Karpas-422 (cell line): Measurements from ENCODE around the gene MAGIX. TPM values are rescaled to one million over a fixed set of nuclear protein-coding genes. Genes with fewer than 3 reads are reported as not detected.
A peak's percentile ranks its signal among the peaks of the same experiment; 100 is the strongest.

Experiments
- DNase-seq: peaks from one replicate; pipeline ENCODE4 v3.0.0-alpha.2; 2015
- H2AFZ ChIP-seq: fragments of 200-600 bp; sonication (generic); 2 replicates; pipeline ENCODE4 v1.6.1; 2014; ENCODE audit warnings: antibody characterized with exemption, low read length, mixed read lengths
- H3K27ac ChIP-seq: fragments of 200-600 bp; sonication (generic); 2 replicates; pipeline ENCODE4 v1.5.1; 2014; ENCODE audit warnings: mild to moderate bottlenecking, low read length, moderate library complexity
- H3K27me3 ChIP-seq: fragments of 200-600 bp; sonication (generic); 2 replicates; pipeline ENCODE4 v1.6.1; 2014; ENCODE audit warnings: low read length, mixed read lengths
- H3K36me3 ChIP-seq: fragments of 200-600 bp; sonication (generic); 2 replicates; pipeline ENCODE4 v1.6.1; 2014; ENCODE audit warnings: low read length, mixed read lengths; ENCODE audit not compliant: insufficient read depth
- H3K4me1 ChIP-seq: fragments of 200-600 bp; sonication (generic); 2 replicates; pipeline ENCODE4 v1.6.1; 2014; ENCODE audit warnings: mild to moderate bottlenecking, low read length, mixed read lengths
- H3K4me2 ChIP-seq: fragments of 200-600 bp; sonication (generic); 2 replicates; pipeline ENCODE4 v1.6.1; 2014; ENCODE audit warnings: low read length, low read depth, mild to moderate bottlenecking; ENCODE audit not compliant: poor library complexity, severe bottlenecking
- H3K4me3 ChIP-seq: fragments of 200-600 bp; sonication (generic); 2 replicates; pipeline ENCODE4 v1.5.1; 2014; ENCODE audit warnings: mild to moderate bottlenecking, antibody characterized with exemption, low read length, mixed read lengths
- H3K79me2 ChIP-seq: fragments of 200-600 bp; sonication (generic); 2 replicates; pipeline ENCODE4 v1.6.1; 2014; ENCODE audit warnings: mild to moderate bottlenecking, low read length, mixed read lengths
- H3K9ac ChIP-seq: fragments of 200-600 bp; sonication (generic); 2 replicates; pipeline ENCODE4 v1.6.0; 2014; ENCODE audit warnings: low read length
- H3K9me2 ChIP-seq: fragments of 200-600 bp; sonication (generic), shearing (Covaris generic); replicated peaks from 2 replicates; pipeline ENCODE4 v1.6.0; 2014; ENCODE audit warnings: mild to moderate bottlenecking, low read length, moderate library complexity; ENCODE audit not compliant: insufficient read depth
- H3K9me3 ChIP-seq: fragments of 300-700, 200-600 bp; sonication (generic); 2 replicates; pipeline ENCODE4 v1.6.1; 2014; ENCODE audit warnings: low read length, mixed read lengths
- H4K20me1 ChIP-seq: fragments of 200-600 bp; sonication (generic); 2 replicates; pipeline ENCODE4 v1.6.1; 2014; ENCODE audit warnings: mild to moderate bottlenecking, antibody characterized with exemption, low read length, low read depth; ENCODE audit not compliant: insufficient read depth
- total RNA-seq: library from RNA; depleted of rRNA; stranded (reverse); fragments of >200 nt; shearing (Covaris generic); gene quantifications from 2 replicates; pipeline ENCODE4 v1.2.3, GENCODE V29; 2014; ENCODE audit warnings: low replicate concordance

MAGIX gene
- total RNA-seq, 1 experiment from 2014 or later = not detected

- peaks cover 21% of the 10 kb centered on the region for H3K4me1 ChIP-seq
- no peak overlapping the region for H3K9ac ChIP-seq
- H3K9me3 ChIP-seq = no peaks in the 10 kb centered on the region
- no peaks in the 10 kb centered on the region for H3K36me3 ChIP-seq
- H3K79me2 ChIP-seq = no peaks in the 10 kb centered on the region
- H2AFZ ChIP-seq = no peak overlapping the region
- peak; percentile 33 for DNase-seq
- H4K20me1 ChIP-seq = no peaks in the 10 kb centered on the region
- H3K4me3 ChIP-seq = no peak overlapping the region
- H3K27ac ChIP-seq = no peak overlapping the region
- no peaks in the 10 kb centered on the region for H3K27me3 ChIP-seq
- H3K4me2 ChIP-seq = no peak overlapping the region
- no peaks in the 10 kb centered on the region for H3K9me2 ChIP-seq
Measured at GRCh38 chrX:49174723-49175122, 12.2 kb downstream of the MAGIX start.

- peaks cover 21% of the 10 kb centered on the region for H3K4me1 ChIP-seq
- H4K20me1 ChIP-seq = no peaks in the 10 kb centered on the region
- DNase-seq = peak; percentile 23
- H2AFZ ChIP-seq = no peak overlapping the region
- no peak overlapping the region for H3K27ac ChIP-seq
- no peak overlapping the region for H3K4me2 ChIP-seq
- H3K27me3 ChIP-seq = no peaks in the 10 kb centered on the region
- H3K9me2 ChIP-seq = no peaks in the 10 kb centered on the region
- H3K36me3 ChIP-seq = 0 out of 2 replicates have a peak, but pooled peaks cover 3% of the 10 kb centered on the region
- no peak overlapping the region for H3K4me3 ChIP-seq
- H3K9me3 ChIP-seq = no peaks in the 10 kb centered on the region
- H3K9ac ChIP-seq = no peak overlapping the region
- H3K79me2 ChIP-seq = no peaks in the 10 kb centered on the region
Measured at GRCh38 chrX:49175435-49176274, 13.1 kb downstream of the MAGIX start.

DNA sequence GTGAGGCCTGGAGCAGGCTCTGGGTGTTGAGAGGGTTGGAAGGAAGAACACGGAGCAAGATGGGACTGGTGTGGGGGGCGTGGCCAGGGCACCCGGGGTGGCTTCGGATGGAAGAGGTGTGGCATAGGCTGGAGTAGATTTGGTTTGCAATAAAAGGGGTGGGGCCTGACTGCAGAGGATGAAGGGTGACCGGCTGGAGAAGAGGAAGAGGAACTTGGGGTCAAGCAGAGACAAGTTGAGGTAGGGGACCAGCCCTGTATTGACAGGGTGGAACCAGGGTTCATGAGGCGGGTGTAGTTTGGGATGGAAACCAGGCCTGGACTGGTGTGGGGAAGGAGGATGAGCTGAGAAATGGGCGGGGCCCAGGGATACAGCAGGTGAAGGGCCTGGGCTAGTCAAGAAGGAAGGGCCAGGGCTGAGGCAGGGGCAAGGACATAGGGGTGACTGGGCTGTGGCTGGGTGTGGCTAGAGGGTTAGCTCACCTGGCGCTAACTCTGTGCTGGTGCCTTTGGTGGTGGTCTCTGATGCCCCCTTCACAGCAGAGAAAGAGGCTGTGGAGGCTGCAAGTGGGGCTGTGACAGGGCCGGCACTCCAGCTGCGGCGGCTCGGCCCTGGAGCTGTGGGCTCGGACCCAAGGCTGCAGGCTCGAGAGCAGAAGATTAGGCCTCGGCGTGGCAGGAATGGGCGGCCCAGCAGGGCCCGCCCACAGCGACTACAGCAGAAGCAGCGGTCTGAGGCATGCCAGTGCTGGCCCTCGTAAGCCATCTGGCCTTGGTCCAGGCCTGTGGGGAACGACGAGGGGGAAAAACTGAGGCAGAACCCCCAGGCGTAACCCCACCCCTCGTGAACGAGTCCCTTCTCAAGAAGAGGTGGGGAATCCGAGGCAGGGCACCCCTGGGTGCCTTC, 14.1 kb downstream of the MAGIX start:
- H4K20me1 ChIP-seq = no peaks in the 10 kb centered on the region
- H3K79me2 ChIP-seq = no peaks in the 10 kb centered on the region
- H3K27me3 ChIP-seq = no peaks in the 10 kb centered on the region
- no peaks in the 10 kb centered on the region for H3K9me2 ChIP-seq
- no peak overlapping the region for H2AFZ ChIP-seq
- no peak overlapping the region for H3K9ac ChIP-seq
- H3K4me2 ChIP-seq = no peak overlapping the region
- 0 out of 2 replicates have a peak, but pooled peaks cover 3% of the 10 kb centered on the region for H3K36me3 ChIP-seq
- H3K4me1 ChIP-seq = peaks cover 18% of the 10 kb centered on the region
- DNase-seq = peak; percentile 73
- H3K27ac ChIP-seq = no peak overlapping the region
- H3K9me3 ChIP-seq = no peaks in the 10 kb centered on the region
- H3K4me3 ChIP-seq = no peak overlapping the region

- Histone ChIP-seq H3K27ac (no peak overlapping the region), H3K27me3 (no peaks in the 10 kb centered on the region), H3K9me3 (no peaks in the 10 kb centered on the region), H3K36me3 (peaks cover 3% of the 10 kb centered on the region; the same call in 1 of the 2 replicates), H3K9ac (no peak overlapping the region), H3K4me1 (peaks cover 13% of the 10 kb centered on the region), H3K79me2 (no peaks in the 10 kb centered on the region), H3K4me2 (no peak overlapping the region), H4K20me1 (no peaks in the 10 kb centered on the region), H3K4me3 (no peak overlapping the region), H2AFZ (no peak overlapping the region), H3K9me2 (no peaks in the 10 kb centered on the region)
- DNase-seq = peak; percentile 51
Measured at GRCh38 chrX:49177338-49177833, 14.8 kb downstream of the MAGIX start.

DNA sequence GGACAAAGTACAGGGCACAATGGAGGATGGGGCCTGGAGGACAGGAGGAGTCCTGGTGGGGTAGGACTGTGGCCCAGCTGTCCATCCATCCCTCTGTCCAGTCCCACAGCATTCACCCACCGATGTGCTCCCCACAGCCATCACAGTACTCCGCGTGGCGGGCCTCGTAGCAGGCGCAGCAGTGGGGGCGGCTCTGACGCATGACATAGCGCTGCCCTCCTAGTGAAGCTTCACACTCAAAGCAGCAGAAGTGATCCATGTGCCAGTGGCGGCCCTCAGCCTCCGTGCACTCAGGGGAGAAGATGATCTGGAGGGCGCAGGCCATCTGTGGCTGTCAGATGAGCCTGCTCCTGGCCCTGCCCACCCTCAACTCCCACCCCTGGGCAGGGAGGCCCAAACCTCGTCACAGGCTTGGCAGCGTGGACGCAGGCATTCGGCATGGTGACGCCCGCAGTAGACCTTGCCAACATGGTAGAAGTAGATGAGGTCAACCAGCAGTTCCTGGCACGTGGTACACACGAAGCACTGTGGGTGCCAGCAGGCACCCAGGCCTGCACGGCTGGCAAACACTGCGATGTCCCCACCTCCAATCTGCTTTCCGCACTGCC, 15.4 kb downstream of the MAGIX start:
- H3K36me3 ChIP-seq = peaks cover 4% of the 10 kb centered on the region; the same call in 1 of the 2 replicates
- H3K9ac ChIP-seq = no peak overlapping the region
- no peaks in the 10 kb centered on the region for H3K9me3 ChIP-seq
- no peak overlapping the region for H3K4me2 ChIP-seq
- H3K27ac ChIP-seq = no peak overlapping the region
- H3K79me2 ChIP-seq = no peaks in the 10 kb centered on the region
- peaks cover 9% of the 10 kb centered on the region for H3K4me1 ChIP-seq
- H3K9me2 ChIP-seq = no peaks in the 10 kb centered on the region
- no peak overlapping the region for H2AFZ ChIP-seq
- peak; percentile 35 for DNase-seq
- H4K20me1 ChIP-seq = no peaks in the 10 kb centered on the region
- H3K4me3 ChIP-seq = no peak overlapping the region
- no peaks in the 10 kb centered on the region for H3K27me3 ChIP-seq

DNA sequence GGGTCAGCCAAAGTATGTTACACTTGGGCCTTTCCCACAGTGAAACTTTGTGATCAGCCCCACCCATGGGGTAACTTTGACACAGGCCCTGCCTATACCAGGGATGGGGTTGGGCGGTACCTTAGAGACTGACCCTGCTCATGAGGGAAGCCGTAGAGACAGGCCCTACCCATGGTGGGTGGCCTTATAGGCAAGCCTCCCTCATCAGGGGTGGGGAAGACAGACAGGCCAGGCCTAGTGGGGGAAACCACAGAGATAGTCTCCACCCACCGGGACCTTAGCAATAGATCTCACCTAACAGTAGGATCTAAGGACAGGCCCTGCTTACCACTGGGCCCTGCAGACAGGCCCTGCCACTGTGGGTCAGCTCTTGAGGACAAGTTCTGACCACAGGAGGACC, 16.0 kb downstream of the MAGIX start:
- Histone ChIP-seq H3K27me3 (no peaks in the 10 kb centered on the region), H4K20me1 (no peaks in the 10 kb centered on the region), H2AFZ (no peak overlapping the region), H3K27ac (no peak overlapping the region), H3K4me2 (no peak overlapping the region), H3K9me3 (no peaks in the 10 kb centered on the region), H3K4me3 (no peak overlapping the region), H3K36me3 (peaks cover 6% of the 10 kb centered on the region; the same call in 1 of the 2 replicates), H3K79me2 (no peaks in the 10 kb centered on the region), H3K4me1 (peaks cover 5% of the 10 kb centered on the region), H3K9me2 (no peaks in the 10 kb centered on the region), H3K9ac (no peak overlapping the region)
- DNase-seq = peak; percentile 40

- peaks cover 9% of the 10 kb centered on the region for H3K4me1 ChIP-seq
- no peaks in the 10 kb centered on the region for H3K27me3 ChIP-seq
- H4K20me1 ChIP-seq = no peaks in the 10 kb centered on the region
- no peak overlapping the region for H3K27ac ChIP-seq
- no peak overlapping the region for H3K4me2 ChIP-seq
- no peak for DNase-seq
- peaks cover 6% of the 10 kb centered on the region; the same call in 1 of the 2 replicates for H3K36me3 ChIP-seq
- H3K4me3 ChIP-seq = no peak overlapping the region
- no peaks in the 10 kb centered on the region for H3K9me3 ChIP-seq
- H3K79me2 ChIP-seq = peaks cover 4% of the 10 kb centered on the region; the same call in 1 of the 2 replicates
- no peak overlapping the region for H2AFZ ChIP-seq
- H3K9me2 ChIP-seq = no peaks in the 10 kb centered on the region
- H3K9ac ChIP-seq = no peak overlapping the region
Measured at GRCh38 chrX:49179358-49179757, 16.8 kb downstream of the MAGIX start.
